CD4-positive, alpha-beta T cell treated with Interleukin-2 at 100 ng/mL for 4 hours (primary cell): ENCODE results near the gene FBXO36.

ENCODE experiments used
- DNase-seq: peaks from one replicate; pipeline ENCODE4 v3.0.0-alpha.2; 2020; ENCODE audit warnings: low spot score

The FBXO36 gene

DNA sequence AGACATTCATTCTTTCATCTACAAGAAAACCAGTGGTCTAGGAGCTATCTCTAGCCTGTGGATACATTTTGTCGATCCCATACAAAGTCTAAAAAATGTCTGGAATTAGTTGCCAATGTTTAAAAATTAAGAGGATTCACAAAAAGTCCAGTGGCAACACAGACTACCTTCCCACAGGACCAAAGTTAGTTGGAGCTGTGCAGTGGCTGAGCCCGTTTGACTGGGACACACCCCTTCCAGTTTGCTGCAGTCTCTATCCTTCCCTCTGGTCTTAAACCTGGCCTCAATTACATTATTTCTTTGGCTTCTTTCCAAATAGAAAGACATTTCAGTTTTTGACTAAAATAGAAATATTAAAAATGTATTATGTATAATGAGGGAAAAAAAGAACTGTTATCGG lies 127.8 kb downstream of the FBXO36 start:
- DNase-seq: no peak

DNA sequence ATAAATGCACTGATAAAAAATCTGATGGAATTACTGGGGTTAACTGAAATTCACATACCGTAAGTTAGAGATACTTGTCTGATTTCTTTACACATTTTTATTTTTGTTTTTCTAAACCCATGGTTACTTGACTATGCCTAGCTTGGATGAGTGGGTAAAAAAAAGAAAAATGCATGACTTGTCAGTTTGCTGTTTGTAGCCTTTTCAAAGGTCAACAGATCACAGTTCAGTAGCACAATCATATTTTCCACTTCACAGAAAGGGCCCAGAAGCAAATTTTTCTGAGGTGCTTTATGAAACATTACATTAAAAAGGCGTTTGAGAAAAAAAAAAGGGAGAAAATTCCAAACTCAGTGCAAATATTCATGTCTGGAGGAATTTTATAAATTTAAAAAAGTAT lies 130.0 kb downstream of the FBXO36 start:
- no peak for DNase-seq

DNA sequence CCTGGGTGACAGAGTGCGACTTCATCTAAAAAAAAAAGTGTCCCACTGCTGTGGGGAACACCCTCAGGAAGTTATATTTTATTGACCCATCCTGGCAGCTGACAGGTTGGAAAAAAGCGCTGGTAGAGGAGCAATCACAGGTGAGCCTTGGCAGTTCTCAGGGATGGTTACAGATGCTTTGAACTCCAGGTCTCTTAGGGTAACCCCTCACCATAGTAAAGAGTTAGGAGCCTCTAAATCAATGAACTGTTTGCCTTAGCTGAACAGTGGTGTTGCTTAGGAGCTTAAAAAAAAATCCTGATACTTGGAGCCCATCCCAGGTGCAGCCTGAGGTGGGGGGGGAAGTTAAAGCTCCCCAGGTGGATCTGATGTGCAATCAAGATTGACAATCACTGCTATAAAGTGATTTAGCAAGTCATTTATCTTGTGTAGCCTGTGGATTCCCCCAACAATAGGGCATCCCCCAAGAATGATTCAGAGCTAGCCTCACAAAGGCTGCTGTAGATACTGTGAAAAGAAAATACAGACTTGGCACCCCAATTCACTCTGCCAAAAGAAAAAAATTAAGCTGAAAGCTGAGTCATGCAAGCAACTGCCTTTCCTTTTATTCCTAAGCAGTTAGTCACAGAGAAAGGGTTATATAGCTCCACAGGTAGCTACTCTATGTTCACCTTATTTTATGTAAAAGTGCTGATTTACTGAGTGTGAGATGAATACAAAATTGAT lies 131.6 kb downstream of the FBXO36 start:
- DNase-seq: no peak

DNA sequence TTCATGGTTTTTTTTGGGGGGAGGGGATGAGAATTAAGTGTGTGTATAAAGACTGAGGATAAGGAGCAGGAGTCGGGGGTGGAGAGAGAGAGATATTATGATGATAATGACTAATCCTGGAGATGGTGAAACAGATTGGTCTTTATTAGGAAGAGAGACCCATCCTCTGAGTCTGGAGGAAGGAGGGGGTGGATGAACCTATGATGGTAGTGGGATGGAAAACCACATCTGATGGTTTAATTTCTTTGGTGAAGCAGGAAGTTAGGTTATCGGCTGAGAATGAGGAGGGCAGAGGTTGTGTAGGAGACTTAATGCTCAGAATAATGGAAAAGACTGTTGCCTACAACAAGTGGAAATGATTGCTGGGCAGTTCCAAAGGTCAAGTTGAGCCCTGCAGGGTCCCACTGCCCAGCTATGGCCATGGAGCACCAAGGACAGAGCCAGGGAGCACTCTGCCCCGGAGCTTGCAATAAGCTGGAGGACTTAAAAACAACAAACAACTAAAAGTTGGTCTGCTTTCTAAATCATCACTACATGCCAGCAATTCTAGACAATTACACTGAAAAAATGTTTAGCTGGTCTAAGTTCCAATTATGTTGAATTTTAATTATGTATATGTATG lies 138.5 kb downstream of the FBXO36 start:
- no peak for DNase-seq
